ENCODE results near the gene PTTG1IP2.

GRCh38 chr7:90516257-90516656, 46.8 kb downstream of the PTTG1IP2 start:
- TF ChIP-seq GATA2 (IDR thresholded peaks at IDR 0.05; ENCODE audit: low read depth, low read length), result no peak
- no peak for TF ChIP-seq GATA3 (IDR thresholded peaks at IDR 0.05; ENCODE audit: low read depth, low read length)
